ENCODE results near the gene TBK1.

DNA sequence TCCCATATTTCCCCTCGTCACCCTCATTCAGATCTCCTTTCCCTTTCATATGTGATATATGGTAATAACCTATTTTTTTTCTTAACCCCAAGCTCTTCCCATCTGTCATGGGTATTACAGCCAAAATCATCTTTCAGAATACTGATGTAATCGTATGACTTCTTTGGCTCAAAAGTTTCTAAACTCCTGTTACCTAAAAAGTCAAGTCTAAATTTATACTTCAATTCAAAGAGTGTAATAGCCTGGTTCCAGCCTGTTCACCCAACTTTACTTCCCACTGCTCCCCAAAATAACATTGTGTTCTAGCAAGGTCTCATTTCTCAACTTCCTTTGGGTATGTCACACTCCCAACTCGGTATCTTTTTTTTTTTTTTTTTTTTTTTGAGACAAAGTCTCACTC lies 48.5 kb downstream of the TBK1 start:
- TF ChIP-seq EP300 (IDR thresholded peaks at IDR 0.05) (no peak), POLR2A (IDR thresholded peaks at IDR 0.05) (no peak)
- TF ChIP-seq, protein P1, sequence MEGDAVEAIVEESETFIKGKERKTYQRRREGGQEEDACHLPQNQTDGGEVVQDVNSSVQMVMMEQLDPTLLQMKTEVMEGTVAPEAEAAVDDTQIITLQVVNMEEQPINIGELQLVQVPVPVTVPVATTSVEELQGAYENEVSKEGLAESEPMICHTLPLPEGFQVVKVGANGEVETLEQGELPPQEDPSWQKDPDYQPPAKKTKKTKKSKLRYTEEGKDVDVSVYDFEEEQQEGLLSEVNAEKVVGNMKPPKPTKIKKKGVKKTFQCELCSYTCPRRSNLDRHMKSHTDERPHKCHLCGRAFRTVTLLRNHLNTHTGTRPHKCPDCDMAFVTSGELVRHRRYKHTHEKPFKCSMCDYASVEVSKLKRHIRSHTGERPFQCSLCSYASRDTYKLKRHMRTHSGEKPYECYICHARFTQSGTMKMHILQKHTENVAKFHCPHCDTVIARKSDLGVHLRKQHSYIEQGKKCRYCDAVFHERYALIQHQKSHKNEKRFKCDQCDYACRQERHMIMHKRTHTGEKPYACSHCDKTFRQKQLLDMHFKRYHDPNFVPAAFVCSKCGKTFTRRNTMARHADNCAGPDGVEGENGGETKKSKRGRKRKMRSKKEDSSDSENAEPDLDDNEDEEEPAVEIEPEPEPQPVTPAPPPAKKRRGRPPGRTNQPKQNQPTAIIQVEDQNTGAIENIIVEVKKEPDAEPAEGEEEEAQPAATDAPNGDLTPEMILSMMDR (IDR thresholded peaks at IDR 0.05): no peak

All from ovary (tissue), 3 donors.